ENCODE data around the gene CLEC18C.
"Not testable (repeated sequence)": the region's sequence is repeated elsewhere in the genome, so short reads cannot be mapped to it uniquely, and the experiment has no call there.

CLEC18C gene

GRCh38 chr16:70173212-70173837 lies at the start of gene CLEC18C:
CLEC18C (plus strand) TSS chr16:70173787; CDS start chr16:70174279, 492 bp downstream.
- not testable (repeated sequence) for DNase-seq

- not testable (repeated sequence) for DNase-seq
Observed at GRCh38 chr16:70123822-70124221, 49.8 kb upstream of the CLEC18C start.

GRCh38 chr16:70126226-70126625 lies 47.4 kb upstream of the CLEC18C start:
- DNase-seq: not testable (repeated sequence)

- not testable (repeated sequence) for DNase-seq
Observed at GRCh38 chr16:70127706-70128105, 45.9 kb upstream of the CLEC18C start.

GRCh38 chr16:70128844-70129243 lies 44.7 kb upstream of the CLEC18C start:
- not testable (repeated sequence) for DNase-seq

- not testable (repeated sequence) for DNase-seq
Observed at GRCh38 chr16:70135796-70136195, 37.8 kb upstream of the CLEC18C start.

GRCh38 chr16:70136595-70136994 lies 37.0 kb upstream of the CLEC18C start:
- DNase-seq: not testable (repeated sequence)

GRCh38 chr16:70142739-70143138 lies 30.8 kb upstream of the CLEC18C start:
- DNase-seq: not testable (repeated sequence)

GRCh38 chr16:70143231-70143895 lies 30.2 kb upstream of the CLEC18C start:
- not testable (repeated sequence) for DNase-seq

- DNase-seq: not testable (repeated sequence)
Observed at GRCh38 chr16:70147853-70148252, 25.7 kb upstream of the CLEC18C start.

- not testable (repeated sequence) for DNase-seq
Observed at GRCh38 chr16:70148453-70148852, 25.1 kb upstream of the CLEC18C start.

- not testable (repeated sequence) for DNase-seq
Observed at GRCh38 chr16:70149296-70149695, 24.3 kb upstream of the CLEC18C start.

- no peak for DNase-seq
Observed at GRCh38 chr16:70151391-70151790, 22.2 kb upstream of the CLEC18C start.

- no peak for DNase-seq
Observed at GRCh38 chr16:70151941-70152509, 21.6 kb upstream of the CLEC18C start.

- DNase-seq: no peak
Observed at GRCh38 chr16:70152578-70153302, 20.8 kb upstream of the CLEC18C start.

GRCh38 chr16:70154736-70155135 lies 18.9 kb upstream of the CLEC18C start:
- DNase-seq: not testable (repeated sequence)

GRCh38 chr16:70156207-70156978 lies 17.2 kb upstream of the CLEC18C start:
- no peak for DNase-seq

GRCh38 chr16:70157105-70157476 lies 16.5 kb upstream of the CLEC18C start:
- no peak for DNase-seq

GRCh38 chr16:70157477-70158260 lies 15.9 kb upstream of the CLEC18C start:
- DNase-seq: no peak

- no peak for DNase-seq
Observed at GRCh38 chr16:70158261-70158939, 15.2 kb upstream of the CLEC18C start.
